Activated CD4-positive, alpha-beta T cell treated with anti-CD3 and anti-CD28 coated beads for 4 hours (primary cell): Measurements from ENCODE around the gene KHDC1L.
"Not testable (repeated sequence)": the region's sequence is repeated elsewhere in the genome, so short reads cannot be mapped to it uniquely, and the experiment has no call there.

Source experiments
- DNase-seq, 2 donors: peaks; one replicate each; pipeline ENCODE4 v3.0.0-alpha.2; 2020

The KHDC1L gene

DNA sequence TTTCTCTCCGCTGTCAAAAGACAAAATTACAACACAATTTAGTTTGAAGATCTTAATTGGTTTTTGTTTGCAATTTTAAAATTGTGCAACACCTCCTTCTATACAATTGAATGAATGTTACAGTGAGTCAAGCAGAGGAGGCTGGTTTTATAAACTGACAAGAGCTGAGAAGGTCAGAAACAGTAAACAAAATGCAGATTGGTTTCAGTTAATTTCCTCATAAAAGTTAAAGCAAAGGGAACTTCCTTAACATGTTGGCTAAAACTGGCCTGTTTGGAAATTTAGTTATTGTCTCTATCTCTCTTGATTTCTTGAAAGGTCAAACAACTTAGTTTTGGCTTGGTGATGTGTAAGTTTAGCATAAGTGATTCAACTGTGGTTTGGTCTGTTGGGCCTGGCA lies 22.2 kb downstream of the KHDC1L start:
- no peak for DNase-seq

GRCh38 chr6:73200735-73201134 lies 24.6 kb downstream of the KHDC1L start:
- DNase-seq, result no peak

DNA sequence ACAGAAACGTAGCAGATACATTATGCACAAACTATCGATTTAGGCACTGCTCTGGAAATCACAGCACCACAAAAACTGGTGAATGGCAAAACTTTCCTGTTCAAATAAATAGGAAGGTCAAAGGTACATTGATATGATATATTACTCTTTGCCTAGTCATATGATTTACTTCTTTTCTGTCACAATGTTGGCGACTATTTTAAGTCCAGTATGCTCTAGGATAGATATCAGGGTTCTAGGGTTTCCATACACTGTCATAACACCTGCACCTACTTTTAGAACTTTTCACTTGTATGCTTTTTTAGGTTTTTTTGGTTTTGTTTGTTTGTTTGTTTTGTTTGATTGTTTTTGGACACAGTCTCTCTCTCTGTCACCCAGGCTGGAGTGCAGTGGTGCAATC lies 25.0 kb downstream of the KHDC1L start:
- DNase-seq, result no peak

DNA sequence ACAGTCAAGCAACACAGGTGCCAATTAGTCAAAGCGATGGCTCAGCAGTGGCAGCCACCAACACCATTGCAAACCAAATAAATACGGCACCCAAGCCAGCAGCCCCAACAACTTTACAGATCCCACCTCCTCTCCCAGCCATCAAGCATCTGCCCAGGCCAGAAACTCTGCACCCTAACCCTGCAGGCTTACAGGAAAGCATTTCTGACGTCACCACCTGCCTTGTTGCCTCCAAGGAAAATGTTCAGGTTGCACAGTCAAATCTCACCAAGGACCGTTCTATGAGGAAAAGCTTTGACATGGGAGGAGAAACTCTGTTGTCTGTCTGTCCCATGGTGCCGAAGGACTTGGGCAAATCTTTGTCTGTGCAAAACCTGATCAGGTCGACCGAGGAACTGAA lies 30.6 kb downstream of the KHDC1L start:
- DNase-seq, result no peak

GRCh38 chr6:73193302-73193701 lies 32.0 kb downstream of the KHDC1L start:
- not testable (repeated sequence) for DNase-seq

DNA sequence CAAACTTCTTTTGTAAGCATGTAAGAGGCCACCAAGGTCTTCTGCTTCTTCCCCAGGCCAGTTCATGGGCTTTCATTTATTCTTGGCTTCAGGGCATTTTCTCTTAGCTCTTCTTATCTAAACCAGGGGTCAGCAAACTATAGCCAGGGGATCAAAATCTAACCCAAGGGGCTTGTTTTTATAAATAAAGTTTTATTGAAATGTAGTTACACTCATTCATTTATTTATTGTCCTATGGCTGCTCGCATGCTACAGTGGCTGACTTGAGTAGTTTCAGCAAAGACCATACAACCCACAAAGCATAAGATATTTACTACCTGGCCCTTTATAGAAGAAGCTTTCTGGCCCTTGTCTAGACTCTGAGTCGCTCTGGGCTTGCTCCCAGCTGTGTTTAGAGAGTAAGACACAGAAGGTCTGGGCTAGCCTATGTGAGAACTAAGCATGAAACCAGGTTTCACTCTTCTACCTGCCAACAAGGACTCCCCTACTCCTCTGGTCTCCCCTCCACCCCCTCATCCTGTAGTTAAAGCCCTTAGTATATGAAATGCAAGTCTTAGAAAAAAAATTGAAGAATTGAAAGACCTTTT lies 43.2 kb downstream of the KHDC1L start:
- no peak for DNase-seq

DNA sequence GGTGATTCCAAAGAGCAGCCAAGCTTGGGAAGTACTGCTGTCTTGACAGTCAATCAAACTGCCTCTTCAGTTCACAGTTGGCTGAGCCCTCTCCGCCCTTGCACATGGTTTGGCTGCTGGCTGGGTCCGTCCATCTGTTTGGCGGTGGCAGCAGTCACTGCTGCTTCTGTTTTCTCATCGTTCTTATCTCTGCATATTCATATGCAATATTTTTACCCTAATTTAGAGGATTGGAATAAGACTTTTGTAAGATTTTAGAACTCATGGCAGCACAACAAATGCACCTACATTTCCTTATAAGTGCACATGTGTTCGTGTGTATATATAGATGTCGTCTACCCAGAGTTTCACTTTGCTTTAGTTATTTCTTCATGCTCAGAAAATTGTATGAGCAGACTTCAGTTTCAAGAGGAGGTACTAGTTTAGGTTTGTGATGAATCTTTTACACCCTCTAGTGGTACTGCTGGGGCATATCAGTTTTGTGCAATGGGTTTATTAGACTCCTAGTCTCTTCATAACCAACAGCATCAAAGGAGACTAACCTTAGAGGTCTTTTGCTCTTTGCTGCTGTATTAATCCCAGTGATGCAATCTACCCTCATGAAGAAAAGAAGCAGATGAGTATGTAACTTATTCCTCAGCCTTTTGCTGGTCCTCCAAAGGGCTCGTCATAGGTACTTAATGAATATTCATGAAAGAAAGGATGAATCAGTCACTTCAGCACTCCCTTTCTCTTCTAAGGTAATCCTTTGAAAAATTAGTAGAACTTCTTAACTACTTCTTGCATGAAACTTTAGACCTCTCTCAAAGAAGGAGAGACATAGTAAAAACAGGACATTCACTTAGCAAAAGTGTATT lies 44.3 kb downstream of the KHDC1L start:
- peak; percentile 2 to 9 for DNase-seq

DNA sequence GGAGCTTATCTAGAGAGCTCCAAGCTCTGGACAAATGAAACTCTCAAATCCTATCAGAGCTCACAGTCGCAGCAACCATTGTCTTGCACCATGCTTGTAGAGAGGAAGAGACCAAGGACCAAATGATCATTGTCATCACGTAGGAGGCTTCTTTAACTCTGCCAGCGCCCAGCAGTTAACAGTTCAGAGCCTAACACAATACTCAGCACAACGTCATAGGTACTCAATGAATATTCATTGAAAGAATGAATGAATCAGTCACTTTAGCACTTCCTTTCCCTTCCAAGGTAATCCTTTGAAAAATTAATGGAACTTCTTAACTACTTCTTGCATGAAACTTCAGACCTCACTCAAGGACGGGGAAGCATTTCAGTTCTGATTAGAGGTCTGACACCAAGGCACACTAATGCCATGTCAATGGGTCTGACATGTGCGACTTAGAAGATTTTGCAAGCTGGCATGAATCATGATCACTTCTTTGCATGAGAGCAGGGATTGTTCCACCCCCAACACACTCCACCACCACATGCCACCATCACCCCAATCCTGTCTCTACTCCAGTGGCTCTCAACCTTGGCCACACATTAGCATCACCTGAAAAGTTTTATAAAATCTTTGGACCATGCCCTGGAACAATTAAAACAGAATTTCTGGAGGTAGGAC lies 45.1 kb downstream of the KHDC1L start:
- DNase-seq, result no peak

- no peak for DNase-seq
Observed at GRCh38 chr6:73177221-73177944, 47.9 kb downstream of the KHDC1L start.

GRCh38 chr6:73176057-73176456 lies 49.2 kb downstream of the KHDC1L start:
- DNase-seq, result no peak

GRCh38 chr6:73174646-73175045 lies 50.6 kb downstream of the KHDC1L start:
- DNase-seq, result no peak
